ENCODE data around the gene CECR2.

DNA sequence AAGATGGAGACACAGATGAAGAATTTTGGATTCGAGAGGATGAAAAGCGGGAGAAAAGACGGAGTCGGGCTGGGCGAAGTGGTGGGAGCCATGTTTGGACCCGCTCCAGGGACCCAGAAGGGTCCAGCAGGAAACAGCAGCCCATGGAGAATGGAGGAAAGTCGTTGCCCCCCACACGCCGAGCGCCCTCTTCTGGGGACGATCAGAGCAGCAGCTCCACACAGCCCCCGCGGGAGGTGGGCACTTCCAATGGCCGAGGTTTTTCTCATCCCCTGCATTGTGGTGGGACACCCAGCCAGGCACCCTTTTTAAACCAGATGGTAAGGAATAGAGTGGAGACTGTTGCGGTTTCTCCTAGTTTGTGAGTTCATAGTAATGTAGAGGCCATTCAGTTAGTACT is 171.2 kb downstream of the CECR2 start:
- TF ChIP-seq, protein P1, sequence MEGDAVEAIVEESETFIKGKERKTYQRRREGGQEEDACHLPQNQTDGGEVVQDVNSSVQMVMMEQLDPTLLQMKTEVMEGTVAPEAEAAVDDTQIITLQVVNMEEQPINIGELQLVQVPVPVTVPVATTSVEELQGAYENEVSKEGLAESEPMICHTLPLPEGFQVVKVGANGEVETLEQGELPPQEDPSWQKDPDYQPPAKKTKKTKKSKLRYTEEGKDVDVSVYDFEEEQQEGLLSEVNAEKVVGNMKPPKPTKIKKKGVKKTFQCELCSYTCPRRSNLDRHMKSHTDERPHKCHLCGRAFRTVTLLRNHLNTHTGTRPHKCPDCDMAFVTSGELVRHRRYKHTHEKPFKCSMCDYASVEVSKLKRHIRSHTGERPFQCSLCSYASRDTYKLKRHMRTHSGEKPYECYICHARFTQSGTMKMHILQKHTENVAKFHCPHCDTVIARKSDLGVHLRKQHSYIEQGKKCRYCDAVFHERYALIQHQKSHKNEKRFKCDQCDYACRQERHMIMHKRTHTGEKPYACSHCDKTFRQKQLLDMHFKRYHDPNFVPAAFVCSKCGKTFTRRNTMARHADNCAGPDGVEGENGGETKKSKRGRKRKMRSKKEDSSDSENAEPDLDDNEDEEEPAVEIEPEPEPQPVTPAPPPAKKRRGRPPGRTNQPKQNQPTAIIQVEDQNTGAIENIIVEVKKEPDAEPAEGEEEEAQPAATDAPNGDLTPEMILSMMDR (IDR thresholded peaks at IDR 0.05) = no peak
- no peak for TF ChIP-seq POLR2A (IDR thresholded peaks at IDR 0.05)
